Duodenal mucosa (tissue), 2 donors: ENCODE results near the gene FAXDC2.

Source experiments
- H3K27ac ChIP-seq: one replicate; pipeline ENCODE4 v1.7.0; 2013; ENCODE audit warnings: low read depth, low read length
- H3K27me3 ChIP-seq, 2 donors: one replicate each; pipeline ENCODE4 v1.7.0; 2013; ENCODE audit warnings: low read length in 2 of 2, control low read depth in 1 of 2; ENCODE audit not compliant: insufficient read depth in 2 of 2, control insufficient read depth in 1 of 2
- H3K36me3 ChIP-seq, 2 donors: one replicate each; pipeline ENCODE4 v1.7.0; 2013; ENCODE audit warnings: low read length in 2 of 2, control low read depth in 1 of 2; ENCODE audit not compliant: insufficient read depth in 2 of 2, control insufficient read depth in 1 of 2
- H3K4me1 ChIP-seq, 2 donors: one replicate each; pipeline ENCODE4 v1.7.0; 2013; ENCODE audit warnings: low read length in 2 of 2, control low read depth in 1 of 2; ENCODE audit not compliant: insufficient read depth in 2 of 2, control insufficient read depth in 1 of 2
- H3K4me3 ChIP-seq, 2 donors: one replicate each; pipeline ENCODE4 v1.7.0; 2013; ENCODE audit warnings: low read length in 2 of 2, low read depth in 1 of 2
- H3K9ac ChIP-seq, 2 donors: one replicate each; pipeline ENCODE4 v1.7.0; 2013; ENCODE audit warnings: low read length in 2 of 2, low read depth in 1 of 2
- H3K9me3 ChIP-seq, 2 donors: one replicate each; pipeline ENCODE4 v1.7.0; 2013; ENCODE audit warnings: low read length in 2 of 2, control low read depth in 1 of 2; ENCODE audit not compliant: control insufficient read depth in 1 of 2

FAXDC2 gene

GRCh38 chr5:154818471-154819116 is 31.8 kb downstream of the FAXDC2 start:
- Histone ChIP-seq H3K27me3 (no peaks in the 10 kb centered on the region), H3K36me3 (peaks cover 34 to 64% of the 10 kb centered on the region in 2 donors), H3K4me1 (no peaks in the 10 kb centered on the region), H3K9me3 (no peaks in the 10 kb centered on the region), H3K27ac (no peak overlapping the region), H3K9ac (no peak overlapping the region), H3K4me3 (no peak overlapping the region)

- Histone ChIP-seq H3K9me3 (no peaks in the 10 kb centered on the region), H3K27ac (no peak overlapping the region), H3K4me3 (no peak overlapping the region), H3K36me3 (peaks cover 38 to 67% of the 10 kb centered on the region in 2 donors), H3K27me3 (no peaks in the 10 kb centered on the region), H3K9ac (no peak overlapping the region), H3K4me1 (no peaks in the 10 kb centered on the region)
Observed at GRCh38 chr5:154817815-154818214, 32.6 kb downstream of the FAXDC2 start.

- peaks cover 38 to 70% of the 10 kb centered on the region in 2 donors for H3K36me3 ChIP-seq
- no peak overlapping the region for H3K27ac ChIP-seq
- H3K9ac ChIP-seq, result no peak overlapping the region
- no peak overlapping the region for H3K4me3 ChIP-seq
- H3K27me3 ChIP-seq, result no peaks in the 10 kb centered on the region
- no peaks in the 10 kb centered on the region for H3K9me3 ChIP-seq
- no peaks in the 10 kb centered on the region for H3K4me1 ChIP-seq
Observed at GRCh38 chr5:154816891-154817492, 33.4 kb downstream of the FAXDC2 start.

- H3K27ac ChIP-seq, result no peak overlapping the region
- H3K36me3 ChIP-seq, result peaks cover 47 to 75% of the 10 kb centered on the region in 2 donors
Observed at GRCh38 chr5:154815684-154816247, 34.6 kb downstream of the FAXDC2 start.

GRCh38 chr5:154815025-154815424 is 35.4 kb downstream of the FAXDC2 start:
- H3K27me3 ChIP-seq, result no peaks in the 10 kb centered on the region

More at GRCh38 chr5:154815684-154816247, 34.6 kb downstream of the FAXDC2 start:
- Histone ChIP-seq H3K4me3 (no peak overlapping the region), H3K27me3 (no peaks in the 10 kb centered on the region), H3K9me3 (no peaks in the 10 kb centered on the region), H3K9ac (no peak overlapping the region), H3K4me1 (no peaks in the 10 kb centered on the region)

GRCh38 chr5:154813736-154814135 is 36.7 kb downstream of the FAXDC2 start:
- Histone ChIP-seq H3K27ac (no peak overlapping the region), H3K9ac (no peak overlapping the region), H3K36me3 (peaks cover 37 to 72% of the 10 kb centered on the region in 2 donors), H3K4me1 (no peaks in the 10 kb centered on the region), H3K4me3 (no peak overlapping the region), H3K9me3 (no peaks in the 10 kb centered on the region), H3K27me3 (no peaks in the 10 kb centered on the region)

More at GRCh38 chr5:154815025-154815424, 35.4 kb downstream of the FAXDC2 start:
- no peaks in the 10 kb centered on the region for H3K4me1 ChIP-seq
- H3K36me3 ChIP-seq, result peaks cover 43 to 72% of the 10 kb centered on the region in 2 donors
- no peaks in the 10 kb centered on the region for H3K9me3 ChIP-seq
- H3K4me3 ChIP-seq, result no peak overlapping the region
- H3K27ac ChIP-seq, result no peak overlapping the region
- H3K9ac ChIP-seq, result no peak overlapping the region

- no peaks in the 10 kb centered on the region for H3K9me3 ChIP-seq
- H3K4me1 ChIP-seq, result no peaks in the 10 kb centered on the region
- no peaks in the 10 kb centered on the region for H3K27me3 ChIP-seq
- H3K27ac ChIP-seq, result no peak overlapping the region
- H3K9ac ChIP-seq, result no peak overlapping the region
- peaks cover 37 to 77% of the 10 kb centered on the region in 2 donors for H3K36me3 ChIP-seq
- no peak overlapping the region for H3K4me3 ChIP-seq
Observed at GRCh38 chr5:154813158-154813557, 37.2 kb downstream of the FAXDC2 start.

- no peak overlapping the region for H3K27ac ChIP-seq
- H3K27me3 ChIP-seq, result no peaks in the 10 kb centered on the region
- no peak overlapping the region for H3K4me3 ChIP-seq
- no peak overlapping the region for H3K9ac ChIP-seq
- H3K4me1 ChIP-seq, result no peaks in the 10 kb centered on the region
- H3K9me3 ChIP-seq, result no peaks in the 10 kb centered on the region
- peaks cover 36 to 80% of the 10 kb centered on the region in 2 donors for H3K36me3 ChIP-seq
Observed at GRCh38 chr5:154811653-154812465, 38.5 kb downstream of the FAXDC2 start.

GRCh38 chr5:154811239-154811638 is 39.2 kb downstream of the FAXDC2 start:
- Histone ChIP-seq H3K9ac (no peak overlapping the region), H3K9me3 (no peaks in the 10 kb centered on the region), H3K4me3 (no peak overlapping the region), H3K36me3 (peaks cover 42 to 80% of the 10 kb centered on the region in 2 donors), H3K27ac (no peak overlapping the region), H3K4me1 (no peaks in the 10 kb centered on the region), H3K27me3 (no peaks in the 10 kb centered on the region)

- no peak overlapping the region for H3K9ac ChIP-seq
- peaks cover 50 to 86% of the 10 kb centered on the region in 2 donors for H3K36me3 ChIP-seq
- no peak overlapping the region for H3K4me3 ChIP-seq
- no peak overlapping the region for H3K27ac ChIP-seq
- no peaks in the 10 kb centered on the region for H3K27me3 ChIP-seq
- no peaks in the 10 kb centered on the region for H3K4me1 ChIP-seq
- no peaks in the 10 kb centered on the region for H3K9me3 ChIP-seq
Observed at GRCh38 chr5:154806176-154806575, 44.2 kb downstream of the FAXDC2 start.
